H9 (cell line): ENCODE data around the gene KLHL22. TPM values are rescaled to one million over a fixed set of nuclear protein-coding genes. Genes with fewer than 3 reads are reported as not detected.

ENCODE experiments used
- DNase-seq: peaks from one replicate; pipeline ENCODE4 v3.0.0-alpha.2; 2017
- H2AFZ ChIP-seq: one replicate; pipeline ENCODE4 v1.6.1; 2013; ENCODE audit warnings: mild to moderate bottlenecking, low read length, control low read depth, moderate library complexity
- H2AK5ac ChIP-seq: 2 replicates; pipeline ENCODE4 v1.6.1; 2013; ENCODE audit warnings: low read length, control low read depth, mixed read lengths; ENCODE audit not compliant: insufficient read length
- H2BK120ac ChIP-seq: one replicate; pipeline ENCODE4 v1.6.1; 2013; ENCODE audit warnings: low read depth, mild to moderate bottlenecking, low read length, control low read depth, inconsistent platforms; ENCODE audit not compliant: poor library complexity, severe bottlenecking
- H2BK12ac ChIP-seq: 2 replicates; pipeline ENCODE4 v1.6.1; 2013; ENCODE audit warnings: low read length, control low read depth, mixed read lengths, low read depth; ENCODE audit not compliant: insufficient read length
- H2BK15ac ChIP-seq: 2 replicates; pipeline ENCODE4 v1.6.1; 2013; ENCODE audit warnings: low read depth, low read length, control low read depth
- H2BK20ac ChIP-seq: one replicate; pipeline ENCODE4 v1.6.1; 2013; ENCODE audit warnings: low read depth, mild to moderate bottlenecking, low read length, control low read depth, inconsistent platforms; ENCODE audit not compliant: poor library complexity, severe bottlenecking
- H2BK5ac ChIP-seq: 2 replicates; pipeline ENCODE4 v1.6.1; 2013; ENCODE audit warnings: low read length, control low read depth, mixed read lengths; ENCODE audit not compliant: insufficient read length
- H3K14ac ChIP-seq: 2 replicates; pipeline ENCODE4 v1.6.1; 2013; ENCODE audit warnings: low read length, control low read depth; ENCODE audit not compliant: insufficient read depth
- H3K18ac ChIP-seq: 2 replicates; pipeline ENCODE4 v1.6.1; 2013; ENCODE audit warnings: low read depth, mild to moderate bottlenecking, mixed read lengths, low read length, control low read depth; ENCODE audit not compliant: insufficient read length
- H3K23ac ChIP-seq: 2 replicates; pipeline ENCODE4 v1.6.1; 2013; ENCODE audit warnings: low read length, control low read depth, mixed read lengths, low read depth; ENCODE audit not compliant: insufficient read length
- H3K23me2 ChIP-seq: 2 replicates; pipeline ENCODE4 v1.6.1; 2013; ENCODE audit warnings: low read depth, mild to moderate bottlenecking, mixed read lengths, low read length, control low read depth; ENCODE audit not compliant: insufficient read length, poor library complexity, severe bottlenecking
- H3K27ac ChIP-seq: 2 replicates; pipeline ENCODE4 v1.5.1; 2013; ENCODE audit warnings: low read length, control low read depth, mixed read lengths, low read depth; ENCODE audit not compliant: insufficient read length
- H3K27me3 ChIP-seq: 2 replicates; pipeline ENCODE4 v1.6.1; 2013; ENCODE audit warnings: low read length, control low read depth, inconsistent platforms; ENCODE audit not compliant: insufficient read depth
- H3K4ac ChIP-seq: 2 replicates; pipeline ENCODE4 v1.6.1; 2013; ENCODE audit warnings: low read depth, mild to moderate bottlenecking, control low read depth, inconsistent platforms, low read length, moderate library complexity
- H3K4me1 ChIP-seq: 2 replicates; pipeline ENCODE4 v1.6.1; 2013; ENCODE audit warnings: low read length, control low read depth, inconsistent platforms; ENCODE audit not compliant: insufficient read depth
- H3K4me2 ChIP-seq: 2 replicates; pipeline ENCODE4 v1.6.1; 2013; ENCODE audit warnings: low read length, control low read depth, mixed read lengths; ENCODE audit not compliant: insufficient read length, insufficient read depth
- H3K56ac ChIP-seq: 2 replicates; pipeline ENCODE4 v1.6.1; 2013; ENCODE audit warnings: low read depth, mild to moderate bottlenecking, mixed read lengths, low read length, control low read depth; ENCODE audit not compliant: insufficient read length
- H3K79me1 ChIP-seq: 2 replicates; pipeline ENCODE4 v1.6.1; 2013; ENCODE audit warnings: low read depth, mild to moderate bottlenecking, moderate library complexity, low read length, control low read depth, inconsistent platforms; ENCODE audit not compliant: insufficient read depth, poor library complexity, severe bottlenecking
- H3K79me2 ChIP-seq: 2 replicates; pipeline ENCODE4 v1.6.1; 2013; ENCODE audit warnings: low read length, control low read depth, inconsistent platforms; ENCODE audit not compliant: insufficient read depth
- H3K9ac ChIP-seq: 2 replicates; pipeline ENCODE4 v1.6.1; 2013; ENCODE audit warnings: low read length, control low read depth, mixed read lengths; ENCODE audit not compliant: insufficient read length; ENCODE audit errors: extremely low read depth
- H3K9me3 ChIP-seq: one replicate; pipeline ENCODE4 v1.6.1; 2013; ENCODE audit warnings: low read depth, low read length, inconsistent platforms; ENCODE audit not compliant: control insufficient read depth
- H3T11ph ChIP-seq: one replicate; pipeline ENCODE4 v1.6.1; 2013; ENCODE audit warnings: mild to moderate bottlenecking, low read length, control low read depth, inconsistent platforms
- H4K20me1 ChIP-seq: one replicate; pipeline ENCODE4 v1.6.1; 2013; ENCODE audit not compliant: control insufficient read depth, insufficient read length, insufficient read depth
- H4K5ac ChIP-seq: 2 replicates; pipeline ENCODE4 v1.6.1; 2013; ENCODE audit warnings: low read depth, mild to moderate bottlenecking, mixed read lengths, low read length, control low read depth; ENCODE audit not compliant: insufficient read length
- H4K8ac ChIP-seq: replicated peaks from 2 replicates; pipeline ENCODE4 v1.6.1; 2013; ENCODE audit warnings: low read length, control low read depth, mixed read lengths, low read depth; ENCODE audit not compliant: insufficient read length
- H4K91ac ChIP-seq: 2 replicates; pipeline ENCODE4 v1.6.1; 2013; ENCODE audit warnings: low read depth, mild to moderate bottlenecking, moderate library complexity, mixed read lengths, low read length, control low read depth; ENCODE audit not compliant: insufficient read length
- H3K27ac Mint-ChIP-seq, 3 experiments: 2 replicates in 2 of 3; 3 replicates in 1 of 3; pipeline ENCODE4 v1.8.0; 2020 to 2021; ENCODE audit warnings: mixed read lengths in 3 of 3, mild to moderate bottlenecking in 1 of 3, moderate library complexity in 1 of 3
- H3K27me3 Mint-ChIP-seq: 2 replicates; pipeline ENCODE4 v1.8.0; 2021; ENCODE audit warnings: low read depth, mild to moderate bottlenecking, moderate library complexity, mixed read lengths
- H3K36me3 Mint-ChIP-seq, 3 experiments: 2 replicates in 2 of 3; 3 replicates in 1 of 3; pipeline ENCODE4 v1.8.0; 2020 to 2021; ENCODE audit warnings: low read depth in 3 of 3, mixed read lengths in 3 of 3; ENCODE audit not compliant: insufficient read depth in 1 of 3
- H3K4me1 Mint-ChIP-seq, 2 experiments: 2 replicates each; pipeline ENCODE4 v1.8.0; 2020; ENCODE audit warnings: mixed read lengths in 2 of 2
- H3K4me3 Mint-ChIP-seq, 2 experiments: 2 replicates in 1 of 2; 3 replicates in 1 of 2; pipeline ENCODE4 v1.8.0; 2020 to 2021; ENCODE audit warnings: mild to moderate bottlenecking in 2 of 2, mixed read lengths in 2 of 2, moderate library complexity in 1 of 2
- H3K9me3 Mint-ChIP-seq, 2 experiments: 2 replicates in 1 of 2; 3 replicates in 1 of 2; pipeline ENCODE4 v1.8.0; 2020; ENCODE audit warnings: mild to moderate bottlenecking in 2 of 2, mixed read lengths in 2 of 2, moderate library complexity in 1 of 2
- WGBS: extraction: QIAGEN DNeasy Blood & Tissue Kit; methylation state at CpG from one replicate; pipeline ENCODE4 v1.1.7; 2013; ENCODE audit warnings: missing lambda C conversion rate, low lambda C conversion rate, mixed read lengths; ENCODE audit not compliant: insufficient read length; ENCODE audit errors: extremely low coverage; 5-methylcytosine and 5-hydroxymethylcytosine counted together
- total RNA-seq: library from RNA; stranded (reverse); gene quantifications from 2 replicates; pipeline ENCODE4 v1.2.1, GENCODE V29; 2021
- TF ChIP-seq, protein P1 (sequence below): fragments of 200-600 bp; sonication (generic); conservative IDR thresholded peaks from 3 replicates; pipeline ENCODE4 v1.8.0; 2021; ENCODE audit warnings: antibody characterized with exemption, mild to moderate bottlenecking

KLHL22 gene
- total RNA-seq, 1 experiment from 2014 or later = 11.9 TPM

DNA sequence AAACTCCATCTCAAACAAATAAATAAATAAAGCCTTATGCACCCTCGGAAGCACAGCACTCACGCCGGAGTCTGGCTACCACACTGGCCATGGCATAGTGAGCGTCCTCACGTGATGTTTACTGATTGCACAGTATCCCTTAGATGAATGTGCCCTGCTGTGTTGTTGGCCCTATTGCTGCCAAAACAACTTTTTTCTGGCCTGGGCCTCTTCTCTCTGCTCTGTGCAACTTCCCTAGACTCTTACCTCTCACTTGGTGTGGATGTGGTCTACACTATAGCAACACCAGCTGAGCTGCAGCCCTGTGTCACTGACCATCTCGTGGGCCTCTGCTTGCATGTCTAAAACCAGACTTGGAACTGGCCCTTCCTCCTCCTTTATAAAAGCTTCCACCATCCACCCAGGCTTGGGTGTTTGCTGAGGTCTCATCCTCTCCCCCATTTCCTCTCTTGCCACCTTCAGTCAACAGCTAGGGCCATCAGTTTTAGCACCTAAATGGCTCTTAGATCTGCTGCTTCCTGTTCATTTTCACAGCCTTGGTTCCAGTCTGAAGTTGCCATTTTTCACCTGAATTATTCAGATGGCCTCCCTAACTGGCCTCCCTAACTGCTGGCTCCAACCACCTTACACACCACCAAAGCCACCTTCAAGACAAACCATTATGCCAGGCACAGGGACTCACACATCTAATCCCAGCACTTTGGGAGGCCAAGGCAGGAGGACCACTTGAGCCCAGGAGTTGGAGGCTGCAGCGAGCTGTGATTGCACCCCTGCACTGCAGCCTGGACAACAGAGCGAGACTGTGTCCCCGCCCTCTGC lies 92.4 kb downstream of the KLHL22 start:
- Mint-ChIP-seq H3K4me1 (no peaks in the 10 kb centered on the region), H3K36me3 (peaks cover 36 to 55% (median 43%) of the 10 kb centered on the region in 3 experiments; a peak in 6 of 7 replicates), H3K4me3 (no peak overlapping the region), H3K9me3 (no peaks in the 10 kb centered on the region), H3K27ac (0 out of 7 replicates have a peak overlapping the region, but pooled peaks of 1 of the 3 experiments have one; percentile 10), H3K27me3 (no peaks in the 10 kb centered on the region; the same call in 1 of the 2 replicates)
- Histone ChIP-seq H3K9me3 (no peaks in the 10 kb centered on the region), H3K79me1 (peaks cover 2% of the 10 kb centered on the region), H2BK5ac (no peak overlapping the region), H4K20me1 (no peaks in the 10 kb centered on the region), H2BK120ac (no peak overlapping the region), H3K4me1 (no peaks in the 10 kb centered on the region), H2AFZ (no peak overlapping the region), H3K23ac (no peak overlapping the region), H2AK5ac (no peak overlapping the region), H3K18ac (no peak overlapping the region), H3K56ac (no peak overlapping the region), H2BK15ac (no peak overlapping the region), H3K9ac (no peak overlapping the region), H3T11ph (no peak overlapping the region), H4K91ac (no peak overlapping the region), H3K4ac (no peak overlapping the region), H3K27me3 (no peaks in the 10 kb centered on the region), H3K4me2 (no peak overlapping the region), H3K23me2 (no peaks in the 10 kb centered on the region), H3K14ac (no peak overlapping the region), H2BK20ac (no peak overlapping the region), H2BK12ac (no peak overlapping the region), H3K79me2 (no peaks in the 10 kb centered on the region), H4K5ac (no peak overlapping the region), H3K27ac (no peak overlapping the region), H4K8ac (no peak overlapping the region)
- no peak for DNase-seq
- WGBS = no CpG with 5 or more reads among the region's 9 CpGs
- TF ChIP-seq, protein P1, sequence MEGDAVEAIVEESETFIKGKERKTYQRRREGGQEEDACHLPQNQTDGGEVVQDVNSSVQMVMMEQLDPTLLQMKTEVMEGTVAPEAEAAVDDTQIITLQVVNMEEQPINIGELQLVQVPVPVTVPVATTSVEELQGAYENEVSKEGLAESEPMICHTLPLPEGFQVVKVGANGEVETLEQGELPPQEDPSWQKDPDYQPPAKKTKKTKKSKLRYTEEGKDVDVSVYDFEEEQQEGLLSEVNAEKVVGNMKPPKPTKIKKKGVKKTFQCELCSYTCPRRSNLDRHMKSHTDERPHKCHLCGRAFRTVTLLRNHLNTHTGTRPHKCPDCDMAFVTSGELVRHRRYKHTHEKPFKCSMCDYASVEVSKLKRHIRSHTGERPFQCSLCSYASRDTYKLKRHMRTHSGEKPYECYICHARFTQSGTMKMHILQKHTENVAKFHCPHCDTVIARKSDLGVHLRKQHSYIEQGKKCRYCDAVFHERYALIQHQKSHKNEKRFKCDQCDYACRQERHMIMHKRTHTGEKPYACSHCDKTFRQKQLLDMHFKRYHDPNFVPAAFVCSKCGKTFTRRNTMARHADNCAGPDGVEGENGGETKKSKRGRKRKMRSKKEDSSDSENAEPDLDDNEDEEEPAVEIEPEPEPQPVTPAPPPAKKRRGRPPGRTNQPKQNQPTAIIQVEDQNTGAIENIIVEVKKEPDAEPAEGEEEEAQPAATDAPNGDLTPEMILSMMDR = no peak
